Osteoblast (primary cell): Measurements from ENCODE around the gene ISL2. TPM values are rescaled to one million over a fixed set of nuclear protein-coding genes. Genes with fewer than 3 reads are reported as not detected.

ENCODE experiments used
- DNase-seq: peaks from one replicate; pipeline ENCODE4 v3.0.0; 2011; ENCODE audit warnings: low spot score, mixed read lengths; ENCODE audit not compliant: insufficient read length; ENCODE audit errors: missing footprints
- H2AFZ ChIP-seq: 2 replicates; pipeline ENCODE4 v1.6.0; 2011; ENCODE audit warnings: mild to moderate bottlenecking, low read length
- H3K27ac ChIP-seq: 2 replicates; pipeline ENCODE4 v1.5.1; 2011; ENCODE audit warnings: mild to moderate bottlenecking, low read depth, low read length, moderate library complexity
- H3K27me3 ChIP-seq: 2 replicates; pipeline ENCODE4 v1.6.0; 2012; ENCODE audit warnings: mild to moderate bottlenecking, control low read depth, inconsistent platforms, low read length, moderate library complexity; ENCODE audit not compliant: insufficient read depth
- H3K36me3 ChIP-seq: 2 replicates; pipeline ENCODE4 v1.5.1; 2011; ENCODE audit warnings: mild to moderate bottlenecking, low read length, control low read depth, moderate library complexity; ENCODE audit not compliant: insufficient read depth
- H3K4me1 ChIP-seq: 2 replicates; pipeline ENCODE4 v1.5.1; 2011; ENCODE audit warnings: mild to moderate bottlenecking, low read length, control low read depth, moderate library complexity; ENCODE audit not compliant: insufficient read depth
- H3K4me2 ChIP-seq: 2 replicates; pipeline ENCODE4 v1.6.0; 2011; ENCODE audit warnings: mild to moderate bottlenecking, low read length; ENCODE audit not compliant: insufficient read depth
- H3K4me3 ChIP-seq: fragments of 200-600 bp; sonication (generic); 3 replicates; pipeline ENCODE4 v1.5.1; 2012; ENCODE audit warnings: mild to moderate bottlenecking, low read length, inconsistent platforms; ENCODE audit not compliant: insufficient read depth
- H3K79me2 ChIP-seq: 2 replicates; pipeline ENCODE4 v1.6.0; 2012; ENCODE audit warnings: mild to moderate bottlenecking, low read length, control low read depth, inconsistent platforms; ENCODE audit not compliant: insufficient read depth
- H3K9me3 ChIP-seq: 2 replicates; pipeline ENCODE4 v1.5.1; 2011; ENCODE audit warnings: low read depth, low read length, control low read depth
- H4K20me1 ChIP-seq: 2 replicates; pipeline ENCODE4 v1.6.0; 2012; ENCODE audit warnings: mild to moderate bottlenecking, low read length, control low read depth; ENCODE audit not compliant: insufficient read depth
- total RNA-seq: library from RNA; depleted of rRNA; stranded (reverse); fragments of >200 nt; gene quantifications from 2 replicates; pipeline ENCODE4 v1.2.3, GENCODE V29; 2012
- TF ChIP-seq, protein P1 (sequence below): IDR thresholded peaks from 2 replicates; pipeline ENCODE4 v1.5.1; 2011; ENCODE audit warnings: mild to moderate bottlenecking, low read depth, low read length, moderate library complexity; ENCODE audit errors: extremely low read depth

The ISL2 gene
- total RNA-seq, 1 donor, result 1.1 TPM

- Histone ChIP-seq H3K27me3 (peaks cover 3% of the 10 kb centered on the region), H3K9me3 (no peaks in the 10 kb centered on the region), H3K4me2 (no peak overlapping the region), H2AFZ (no peak overlapping the region), H3K36me3 (no peaks in the 10 kb centered on the region), H3K79me2 (no peaks in the 10 kb centered on the region), H3K4me3 (no peak overlapping the region), H4K20me1 (no peaks in the 10 kb centered on the region), H3K4me1 (no peaks in the 10 kb centered on the region), H3K27ac (no peak overlapping the region)
- TF ChIP-seq, protein P1, sequence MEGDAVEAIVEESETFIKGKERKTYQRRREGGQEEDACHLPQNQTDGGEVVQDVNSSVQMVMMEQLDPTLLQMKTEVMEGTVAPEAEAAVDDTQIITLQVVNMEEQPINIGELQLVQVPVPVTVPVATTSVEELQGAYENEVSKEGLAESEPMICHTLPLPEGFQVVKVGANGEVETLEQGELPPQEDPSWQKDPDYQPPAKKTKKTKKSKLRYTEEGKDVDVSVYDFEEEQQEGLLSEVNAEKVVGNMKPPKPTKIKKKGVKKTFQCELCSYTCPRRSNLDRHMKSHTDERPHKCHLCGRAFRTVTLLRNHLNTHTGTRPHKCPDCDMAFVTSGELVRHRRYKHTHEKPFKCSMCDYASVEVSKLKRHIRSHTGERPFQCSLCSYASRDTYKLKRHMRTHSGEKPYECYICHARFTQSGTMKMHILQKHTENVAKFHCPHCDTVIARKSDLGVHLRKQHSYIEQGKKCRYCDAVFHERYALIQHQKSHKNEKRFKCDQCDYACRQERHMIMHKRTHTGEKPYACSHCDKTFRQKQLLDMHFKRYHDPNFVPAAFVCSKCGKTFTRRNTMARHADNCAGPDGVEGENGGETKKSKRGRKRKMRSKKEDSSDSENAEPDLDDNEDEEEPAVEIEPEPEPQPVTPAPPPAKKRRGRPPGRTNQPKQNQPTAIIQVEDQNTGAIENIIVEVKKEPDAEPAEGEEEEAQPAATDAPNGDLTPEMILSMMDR, result no peak
- DNase-seq, result no peak
These were observed 21.9 kb downstream of the ISL2 start for GRCh38 chr15:76358453-76358852.

DNA sequence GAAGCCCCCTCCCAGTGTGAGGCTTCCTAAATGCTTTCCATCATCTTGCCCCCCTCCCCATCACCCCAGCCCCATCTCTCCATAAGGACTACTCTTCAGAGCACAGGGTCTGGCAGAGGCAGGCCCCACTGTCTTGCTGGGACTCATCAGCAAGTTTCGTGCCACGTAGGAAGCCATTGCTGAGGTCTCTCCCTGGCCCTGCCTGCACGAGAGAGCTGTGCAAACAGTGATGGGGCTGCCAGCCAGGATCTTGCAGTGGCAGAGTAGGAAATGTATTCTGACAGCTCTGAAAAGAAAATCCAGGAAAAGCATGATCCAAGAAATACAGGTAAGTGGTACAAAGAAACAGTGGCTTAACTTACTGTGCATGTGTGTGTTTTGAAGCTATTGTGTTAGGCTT lies 22.6 kb downstream of the ISL2 start:
- TF ChIP-seq, protein P1, result no peak
- Histone ChIP-seq H4K20me1 (no peaks in the 10 kb centered on the region), H2AFZ (no peak overlapping the region), H3K4me2 (no peak overlapping the region), H3K36me3 (no peaks in the 10 kb centered on the region), H3K79me2 (no peaks in the 10 kb centered on the region), H3K27ac (no peak overlapping the region), H3K4me3 (no peak overlapping the region), H3K9me3 (no peaks in the 10 kb centered on the region), H3K27me3 (peaks cover 3% of the 10 kb centered on the region), H3K4me1 (no peaks in the 10 kb centered on the region)
- DNase-seq, result no peak

- Histone ChIP-seq H3K36me3 (no peaks in the 10 kb centered on the region), H3K9me3 (no peaks in the 10 kb centered on the region), H4K20me1 (no peaks in the 10 kb centered on the region), H3K27me3 (no peaks in the 10 kb centered on the region), H3K4me1 (no peaks in the 10 kb centered on the region), H3K27ac (no peak overlapping the region), H2AFZ (no peak overlapping the region), H3K79me2 (no peaks in the 10 kb centered on the region), H3K4me2 (no peak overlapping the region), H3K4me3 (no peak overlapping the region)
- TF ChIP-seq, protein P1, result no peak
- DNase-seq, result no peak
These were observed 23.8 kb downstream of the ISL2 start for GRCh38 chr15:76360416-76360815.

DNA sequence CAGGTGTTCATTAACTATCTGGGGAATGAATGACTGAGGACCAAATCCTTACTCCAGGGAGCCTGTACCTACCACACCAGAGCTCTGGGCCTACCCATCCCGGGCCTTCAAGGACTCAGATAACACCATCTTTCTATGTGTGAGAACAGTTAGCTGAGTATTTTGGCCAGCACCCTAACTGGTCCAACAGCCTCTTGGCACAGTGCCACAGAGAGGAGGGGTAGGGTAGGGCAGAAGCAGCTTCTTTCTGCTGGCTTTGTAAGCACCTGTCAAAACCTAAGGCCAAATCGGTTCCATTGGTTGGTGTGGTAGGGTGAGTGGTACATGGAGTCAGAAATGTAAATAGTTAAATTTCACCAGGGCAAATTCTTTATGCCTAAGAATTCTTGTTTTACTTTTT lies 26.7 kb downstream of the ISL2 start:
- H2AFZ ChIP-seq, result no peak overlapping the region
- no peak overlapping the region for H3K27ac ChIP-seq
- DNase-seq, result no peak
- H3K27me3 ChIP-seq, result no peaks in the 10 kb centered on the region
- H4K20me1 ChIP-seq, result no peaks in the 10 kb centered on the region
- no peaks in the 10 kb centered on the region for H3K4me1 ChIP-seq
- H3K36me3 ChIP-seq, result no peaks in the 10 kb centered on the region
- no peaks in the 10 kb centered on the region for H3K9me3 ChIP-seq
- TF ChIP-seq, protein P1, result no peak
- H3K4me3 ChIP-seq, result no peak overlapping the region
- H3K79me2 ChIP-seq, result no peaks in the 10 kb centered on the region
- H3K4me2 ChIP-seq, result no peak overlapping the region
